ENCODE data around the gene ANKRD42.

DNA sequence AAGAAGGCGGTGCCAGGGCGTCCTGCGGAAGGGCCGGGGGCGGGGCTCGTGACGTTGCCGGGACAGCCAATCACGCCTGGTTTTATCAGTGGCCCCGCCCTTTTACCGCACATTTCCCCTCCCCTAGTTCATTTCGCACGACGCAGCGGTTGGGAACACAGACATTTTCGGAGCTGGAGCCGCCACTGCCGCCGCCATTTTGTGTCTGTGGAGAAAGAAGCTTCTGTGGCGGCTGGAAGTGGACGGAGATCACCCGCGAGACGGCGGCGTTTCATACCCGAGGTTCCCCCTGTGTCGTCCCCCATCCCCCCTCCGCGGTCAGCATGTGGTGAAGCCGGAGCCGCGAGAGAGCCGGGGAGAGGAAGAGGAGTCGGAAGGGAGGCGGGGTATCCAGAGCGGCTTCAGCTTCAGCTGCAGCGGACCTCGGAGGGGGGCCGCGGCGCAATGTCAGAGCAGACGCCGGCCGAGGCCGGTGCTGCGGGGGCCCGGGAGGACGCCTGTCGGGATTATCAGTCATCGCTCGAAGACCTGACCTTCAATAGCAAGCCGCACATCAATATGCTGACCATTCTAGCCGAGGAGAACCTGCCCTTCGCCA, 36.4 kb upstream of the ANKRD42 start, which contains the start of gene PCF11:
- TF ChIP-seq POLR2AphosphoS5 (IDR thresholded peaks at IDR 0.05; ENCODE audit: low read depth, low read length), result peak; percentile 97
- TF ChIP-seq POLR2A (IDR thresholded peaks at IDR 0.05; ENCODE audit: low read depth, low read length), result peak; percentile 95
- peak; percentile 95 for TF ChIP-seq TAF1 (IDR thresholded peaks at IDR 0.05; ENCODE audit: low read depth, low read length)
- TF ChIP-seq SPI1 (IDR thresholded peaks at IDR 0.05; ENCODE audit: low read depth, low read length), result no peak

All from GM12891 (cell line).